HT-29 (cell line): ENCODE measurements around the gene POLK. TPM values are rescaled to one million over a fixed set of nuclear protein-coding genes. Genes with fewer than 3 reads are reported as not detected.

Source experiments
- DNase-seq: peaks from one replicate; pipeline ENCODE4 v3.0.0-alpha.2; 2015; ENCODE audit warnings: low spot score
- small RNA-seq: library from RNA; depleted of rRNA; stranded (forward); fragments of <200 nt; gene quantifications from one replicate; pipeline ENCODE3, GENCODE V24; 2014
- total RNA-seq: library from RNA; depleted of rRNA; stranded (reverse); fragments of >200 nt; shearing (Covaris generic); gene quantifications from 2 replicates; pipeline ENCODE4 v1.2.3, GENCODE V29; 2014; rRNA removed

POLK gene
- total RNA-seq, 1 experiment from 2014 or later: 3.8 TPM

- no peak for DNase-seq
Observed at GRCh38 chr5:75648712-75649111, 137.0 kb downstream of the POLK start.

Small RNA genes within 50 kb of the gene (small RNA-seq; reads per million reads assigned to genes)
- gene RNU7-175P: not detected

Other genes starting within 250 kb of the POLK start
- 56.4 and 59.7 TPM in 2 replicates for gene HMGCR, start 174.7 kb upstream of the POLK start, total RNA-seq
- gene CERT1, start 262 bp upstream of the POLK start, total RNA-seq: 4.9 and 6.8 TPM in 2 replicates
- gene ANKDD1B, start 99.6 kb downstream of the POLK start, total RNA-seq: 0.44 and 2.7 TPM in 2 replicates
- gene POC5, start 205.5 kb downstream of the POLK start, total RNA-seq: 6.4 and 10.6 TPM in 2 replicates